ENCODE measurements around the gene MYL2.

DNA sequence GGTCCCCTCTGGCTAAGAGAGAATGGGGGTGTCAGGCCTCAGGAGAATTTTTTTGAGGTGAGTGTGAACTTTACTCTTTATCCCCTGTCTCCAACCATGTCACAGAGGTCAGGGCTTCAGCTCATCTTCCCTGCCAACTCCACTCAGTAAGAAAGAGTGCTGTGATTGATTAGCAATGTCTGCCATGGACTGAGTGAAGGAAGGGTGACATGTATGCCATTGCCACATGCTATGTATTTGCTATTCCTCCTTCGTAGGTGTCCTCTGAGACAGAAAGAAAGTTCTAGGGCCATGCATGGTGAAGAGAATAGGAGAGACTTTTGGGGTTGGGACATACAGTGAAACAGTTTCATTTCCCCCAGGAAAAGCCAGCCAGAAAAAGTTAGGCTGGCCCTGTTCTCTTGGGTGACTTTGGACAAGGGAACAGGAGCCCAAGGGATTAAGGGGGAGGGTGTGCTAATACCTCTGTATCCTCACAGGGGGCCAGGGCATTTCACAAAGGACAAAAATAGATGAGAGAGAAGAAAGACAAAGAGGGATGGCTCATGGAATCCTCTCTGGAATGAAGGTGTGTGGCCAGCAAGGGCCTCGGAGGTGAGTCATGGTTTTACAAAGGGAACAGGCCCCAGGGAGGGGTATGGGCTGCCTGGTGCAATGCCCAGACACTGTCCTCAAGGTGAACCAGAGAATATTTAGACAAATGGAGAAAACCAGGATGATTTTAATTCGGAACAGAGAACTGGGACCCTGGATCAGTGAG lies 13.9 kb upstream of the MYL2 start:
- no peak for TF ChIP-seq CSDE1 (IDR thresholded peaks at IDR 0.05)
- no peak for TF ChIP-seq POLR2AphosphoS5 (IDR thresholded peaks at IDR 0.05; ENCODE audit: control insufficient read depth, insufficient read depth, low read depth, low read length)
- TF ChIP-seq SLC30A9 (CRISPR knock-in tag; IDR thresholded peaks at IDR 0.05), result no peak
- TF ChIP-seq, protein P1, sequence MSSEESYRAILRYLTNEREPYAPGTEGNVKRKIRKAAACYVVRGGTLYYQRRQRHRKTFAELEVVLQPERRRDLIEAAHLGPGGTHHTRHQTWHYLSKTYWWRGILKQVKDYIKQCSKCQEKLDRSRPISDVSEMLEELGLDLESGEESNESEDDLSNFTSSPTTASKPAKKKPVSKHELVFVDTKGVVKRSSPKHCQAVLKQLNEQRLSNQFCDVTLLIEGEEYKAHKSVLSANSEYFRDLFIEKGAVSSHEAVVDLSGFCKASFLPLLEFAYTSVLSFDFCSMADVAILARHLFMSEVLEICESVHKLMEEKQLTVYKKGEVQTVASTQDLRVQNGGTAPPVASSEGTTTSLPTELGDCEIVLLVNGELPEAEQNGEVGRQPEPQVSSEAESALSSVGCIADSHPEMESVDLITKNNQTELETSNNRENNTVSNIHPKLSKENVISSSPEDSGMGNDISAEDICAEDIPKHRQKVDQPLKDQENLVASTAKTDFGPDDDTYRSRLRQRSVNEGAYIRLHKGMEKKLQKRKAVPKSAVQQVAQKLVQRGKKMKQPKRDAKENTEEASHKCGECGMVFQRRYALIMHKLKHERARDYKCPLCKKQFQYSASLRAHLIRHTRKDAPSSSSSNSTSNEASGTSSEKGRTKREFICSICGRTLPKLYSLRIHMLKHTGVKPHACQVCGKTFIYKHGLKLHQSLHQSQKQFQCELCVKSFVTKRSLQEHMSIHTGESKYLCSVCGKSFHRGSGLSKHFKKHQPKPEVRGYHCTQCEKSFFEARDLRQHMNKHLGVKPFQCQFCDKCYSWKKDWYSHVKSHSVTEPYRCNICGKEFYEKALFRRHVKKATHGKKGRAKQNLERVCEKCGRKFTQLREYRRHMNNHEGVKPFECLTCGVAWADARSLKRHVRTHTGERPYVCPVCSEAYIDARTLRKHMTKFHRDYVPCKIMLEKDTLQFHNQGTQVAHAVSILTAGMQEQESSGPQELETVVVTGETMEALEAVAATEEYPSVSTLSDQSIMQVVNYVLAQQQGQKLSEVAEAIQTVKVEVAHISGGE (CRISPR knock-in tag; IDR thresholded peaks at IDR 0.05), result no peak
- TF ChIP-seq JUNB (CRISPR knock-in tag; conservative IDR thresholded peaks at IDR 0.05), result no peak
- TF ChIP-seq FOS (IDR thresholded peaks at IDR 0.05; ENCODE audit: extremely low read depth, insufficient read length), result no peak
- TF ChIP-seq, protein P2, sequence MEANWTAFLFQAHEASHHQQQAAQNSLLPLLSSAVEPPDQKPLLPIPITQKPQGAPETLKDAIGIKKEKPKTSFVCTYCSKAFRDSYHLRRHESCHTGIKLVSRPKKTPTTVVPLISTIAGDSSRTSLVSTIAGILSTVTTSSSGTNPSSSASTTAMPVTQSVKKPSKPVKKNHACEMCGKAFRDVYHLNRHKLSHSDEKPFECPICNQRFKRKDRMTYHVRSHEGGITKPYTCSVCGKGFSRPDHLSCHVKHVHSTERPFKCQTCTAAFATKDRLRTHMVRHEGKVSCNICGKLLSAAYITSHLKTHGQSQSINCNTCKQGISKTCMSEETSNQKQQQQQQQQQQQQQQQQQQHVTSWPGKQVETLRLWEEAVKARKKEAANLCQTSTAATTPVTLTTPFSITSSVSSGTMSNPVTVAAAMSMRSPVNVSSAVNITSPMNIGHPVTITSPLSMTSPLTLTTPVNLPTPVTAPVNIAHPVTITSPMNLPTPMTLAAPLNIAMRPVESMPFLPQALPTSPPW (CRISPR knock-in tag; IDR thresholded peaks at IDR 0.05), result no peak
- no peak for TF ChIP-seq TARDBP (IDR thresholded peaks at IDR 0.05)
- no peak for TF ChIP-seq NFYB (IDR thresholded peaks at IDR 0.05; ENCODE audit: extremely low read depth, insufficient read length)
- TF ChIP-seq SMC3 (conservative IDR thresholded peaks at IDR 0.05; ENCODE audit: insufficient read depth, low read depth, low read length), result no peak
- TF ChIP-seq, protein P3, sequence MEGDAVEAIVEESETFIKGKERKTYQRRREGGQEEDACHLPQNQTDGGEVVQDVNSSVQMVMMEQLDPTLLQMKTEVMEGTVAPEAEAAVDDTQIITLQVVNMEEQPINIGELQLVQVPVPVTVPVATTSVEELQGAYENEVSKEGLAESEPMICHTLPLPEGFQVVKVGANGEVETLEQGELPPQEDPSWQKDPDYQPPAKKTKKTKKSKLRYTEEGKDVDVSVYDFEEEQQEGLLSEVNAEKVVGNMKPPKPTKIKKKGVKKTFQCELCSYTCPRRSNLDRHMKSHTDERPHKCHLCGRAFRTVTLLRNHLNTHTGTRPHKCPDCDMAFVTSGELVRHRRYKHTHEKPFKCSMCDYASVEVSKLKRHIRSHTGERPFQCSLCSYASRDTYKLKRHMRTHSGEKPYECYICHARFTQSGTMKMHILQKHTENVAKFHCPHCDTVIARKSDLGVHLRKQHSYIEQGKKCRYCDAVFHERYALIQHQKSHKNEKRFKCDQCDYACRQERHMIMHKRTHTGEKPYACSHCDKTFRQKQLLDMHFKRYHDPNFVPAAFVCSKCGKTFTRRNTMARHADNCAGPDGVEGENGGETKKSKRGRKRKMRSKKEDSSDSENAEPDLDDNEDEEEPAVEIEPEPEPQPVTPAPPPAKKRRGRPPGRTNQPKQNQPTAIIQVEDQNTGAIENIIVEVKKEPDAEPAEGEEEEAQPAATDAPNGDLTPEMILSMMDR (IDR thresholded peaks at IDR 0.05 in 2 of 3, conservative IDR thresholded peaks at IDR 0.05 in 1 of 3; ENCODE audit: insufficient read depth in 2 of 3, low read depth in 1 of 3, low read length in 3 of 3), result no peak
- no peak for TF ChIP-seq FOXM1 (IDR thresholded peaks at IDR 0.05; ENCODE audit: low read depth)
- no peak for TF ChIP-seq FOXM1 (CRISPR knock-in tag; IDR thresholded peaks at IDR 0.05; ENCODE audit: low read depth)
- no peak for TF ChIP-seq POLR2AphosphoS2 (IDR thresholded peaks at IDR 0.05; ENCODE audit: low read length)
